ENCODE measurements around the gene CCDC169.

The CCDC169 gene

DNA sequence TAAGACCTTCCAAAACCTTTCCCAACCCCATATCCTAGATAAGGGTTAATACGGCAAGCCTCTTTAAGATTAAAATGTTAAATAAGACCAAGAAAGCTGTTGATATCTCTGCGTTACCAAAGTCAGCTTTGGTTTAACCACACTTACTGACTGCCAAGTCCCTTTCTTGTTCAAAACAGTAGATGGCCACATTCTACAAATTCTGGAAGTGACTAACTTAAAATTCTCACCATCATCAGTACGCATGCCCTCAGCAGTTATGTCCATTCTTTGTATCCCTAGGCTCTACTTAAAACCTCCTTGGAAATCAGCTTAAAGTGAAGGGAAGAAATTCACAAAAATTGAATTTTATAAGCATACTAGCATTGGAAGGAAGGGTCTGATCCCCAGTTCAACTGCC, 106.8 kb downstream of the CCDC169 start (continued):
- TF ChIP-seq ZNF324 (tag by site-specific recombination; IDR thresholded peaks at IDR 0.05): no peak
- TF ChIP-seq, protein P1, sequence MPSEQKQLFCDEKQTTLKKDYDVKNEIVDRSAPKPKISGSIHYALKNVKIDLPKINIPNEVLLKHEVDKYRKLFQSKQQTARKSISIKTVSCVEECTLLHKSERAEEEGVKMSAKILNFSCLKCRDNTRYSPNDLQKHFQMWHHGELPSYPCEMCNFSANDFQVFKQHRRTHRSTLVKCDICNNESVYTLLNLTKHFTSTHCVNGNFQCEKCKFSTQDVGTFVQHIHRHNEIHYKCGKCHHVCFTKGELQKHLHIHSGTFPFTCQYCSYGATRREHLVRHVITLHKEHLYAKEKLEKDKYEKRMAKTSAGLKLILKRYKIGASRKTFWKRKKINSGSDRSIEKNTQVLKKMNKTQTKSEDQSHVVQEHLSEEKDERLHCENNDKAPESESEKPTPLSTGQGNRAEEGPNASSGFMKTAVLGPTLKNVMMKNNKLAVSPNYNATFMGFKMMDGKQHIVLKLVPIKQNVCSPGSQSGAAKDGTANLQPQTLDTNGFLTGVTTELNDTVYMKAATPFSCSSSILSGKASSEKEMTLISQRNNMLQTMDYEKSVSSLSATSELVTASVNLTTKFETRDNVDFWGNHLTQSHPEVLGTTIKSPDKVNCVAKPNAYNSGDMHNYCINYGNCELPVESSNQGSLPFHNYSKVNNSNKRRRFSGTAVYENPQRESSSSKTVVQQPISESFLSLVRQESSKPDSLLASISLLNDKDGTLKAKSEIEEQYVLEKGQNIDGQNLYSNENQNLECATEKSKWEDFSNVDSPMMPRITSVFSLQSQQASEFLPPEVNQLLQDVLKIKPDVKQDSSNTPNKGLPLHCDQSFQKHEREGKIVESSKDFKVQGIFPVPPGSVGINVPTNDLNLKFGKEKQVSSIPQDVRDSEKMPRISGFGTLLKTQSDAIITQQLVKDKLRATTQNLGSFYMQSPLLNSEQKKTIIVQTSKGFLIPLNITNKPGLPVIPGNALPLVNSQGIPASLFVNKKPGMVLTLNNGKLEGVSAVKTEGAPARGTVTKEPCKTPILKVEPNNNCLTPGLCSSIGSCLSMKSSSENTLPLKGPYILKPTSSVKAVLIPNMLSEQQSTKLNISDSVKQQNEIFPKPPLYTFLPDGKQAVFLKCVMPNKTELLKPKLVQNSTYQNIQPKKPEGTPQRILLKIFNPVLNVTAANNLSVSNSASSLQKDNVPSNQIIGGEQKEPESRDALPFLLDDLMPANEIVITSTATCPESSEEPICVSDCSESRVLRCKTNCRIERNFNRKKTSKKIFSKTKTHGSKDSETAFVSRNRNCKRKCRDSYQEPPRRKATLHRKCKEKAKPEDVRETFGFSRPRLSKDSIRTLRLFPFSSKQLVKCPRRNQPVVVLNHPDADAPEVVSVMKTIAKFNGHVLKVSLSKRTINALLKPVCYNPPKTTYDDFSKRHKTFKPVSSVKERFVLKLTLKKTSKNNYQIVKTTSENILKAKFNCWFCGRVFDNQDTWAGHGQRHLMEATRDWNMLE (tag by site-specific recombination; conservative IDR thresholded peaks at IDR 0.05; ENCODE audit: low read depth): no peak
- no peak for TF ChIP-seq GLI2 (tag by site-specific recombination; IDR thresholded peaks at IDR 0.05; ENCODE audit: borderline replicate concordance, low read depth)
- TF ChIP-seq ZNF239 (tag by site-specific recombination; IDR thresholded peaks at IDR 0.05): no peak
- TF ChIP-seq ZNF747 (tag by site-specific recombination; IDR thresholded peaks at IDR 0.05): no peak
- TF ChIP-seq, protein P2, sequence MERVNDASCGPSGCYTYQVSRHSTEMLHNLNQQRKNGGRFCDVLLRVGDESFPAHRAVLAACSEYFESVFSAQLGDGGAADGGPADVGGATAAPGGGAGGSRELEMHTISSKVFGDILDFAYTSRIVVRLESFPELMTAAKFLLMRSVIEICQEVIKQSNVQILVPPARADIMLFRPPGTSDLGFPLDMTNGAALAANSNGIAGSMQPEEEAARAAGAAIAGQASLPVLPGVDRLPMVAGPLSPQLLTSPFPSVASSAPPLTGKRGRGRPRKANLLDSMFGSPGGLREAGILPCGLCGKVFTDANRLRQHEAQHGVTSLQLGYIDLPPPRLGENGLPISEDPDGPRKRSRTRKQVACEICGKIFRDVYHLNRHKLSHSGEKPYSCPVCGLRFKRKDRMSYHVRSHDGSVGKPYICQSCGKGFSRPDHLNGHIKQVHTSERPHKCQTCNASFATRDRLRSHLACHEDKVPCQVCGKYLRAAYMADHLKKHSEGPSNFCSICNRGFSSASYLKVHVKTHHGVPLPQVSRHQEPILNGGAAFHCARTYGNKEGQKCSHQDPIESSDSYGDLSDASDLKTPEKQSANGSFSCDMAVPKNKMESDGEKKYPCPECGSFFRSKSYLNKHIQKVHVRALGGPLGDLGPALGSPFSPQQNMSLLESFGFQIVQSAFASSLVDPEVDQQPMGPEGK (tag by site-specific recombination; IDR thresholded peaks at IDR 0.05): no peak
- no peak for TF ChIP-seq ZBTB20 (tag by site-specific recombination; IDR thresholded peaks at IDR 0.05)

DNA sequence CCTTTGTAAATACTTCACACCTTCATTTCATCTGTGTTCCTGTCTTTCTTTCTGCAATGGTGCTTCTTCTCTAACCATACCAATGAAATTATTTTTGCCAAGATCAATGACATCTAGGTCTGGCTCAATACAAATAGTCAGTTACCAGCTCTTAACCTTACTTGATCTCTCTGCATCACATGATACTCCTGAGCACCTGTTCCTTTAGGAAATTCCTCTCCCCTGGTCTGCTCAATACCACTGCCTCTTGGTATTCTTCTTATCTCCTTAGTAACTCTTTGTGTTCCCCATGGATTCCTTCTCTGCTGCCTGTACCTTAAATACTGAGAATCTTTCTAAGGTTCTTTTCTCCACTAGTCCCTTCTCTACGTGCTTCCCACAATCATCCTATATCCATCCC, 109.2 kb downstream of the CCDC169 start:
- H3K36me3 ChIP-seq (ENCODE audit: control insufficient read depth in 2 of 2, insufficient read depth in 1 of 2, low read length in 2 of 2): no peaks in the 10 kb centered on the region
- TF ChIP-seq HOXD13 (CRISPR knock-in tag; IDR thresholded peaks at IDR 0.05; ENCODE audit: borderline replicate concordance): no peak
- TF ChIP-seq, protein P3, sequence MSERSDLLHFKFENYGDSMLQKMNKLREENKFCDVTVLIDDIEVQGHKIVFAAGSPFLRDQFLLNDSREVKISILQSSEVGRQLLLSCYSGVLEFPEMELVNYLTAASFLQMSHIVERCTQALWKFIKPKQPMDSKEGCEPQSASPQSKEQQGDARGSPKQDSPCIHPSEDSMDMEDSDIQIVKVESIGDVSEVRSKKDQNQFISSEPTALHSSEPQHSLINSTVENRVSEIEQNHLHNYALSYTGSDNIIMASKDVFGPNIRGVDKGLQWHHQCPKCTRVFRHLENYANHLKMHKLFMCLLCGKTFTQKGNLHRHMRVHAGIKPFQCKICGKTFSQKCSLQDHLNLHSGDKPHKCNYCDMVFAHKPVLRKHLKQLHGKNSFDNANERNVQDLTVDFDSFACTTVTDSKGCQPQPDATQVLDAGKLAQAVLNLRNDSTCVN (tag by site-specific recombination; optimal IDR thresholded peaks at IDR 0.05): no peak
- TF ChIP-seq, protein P4, sequence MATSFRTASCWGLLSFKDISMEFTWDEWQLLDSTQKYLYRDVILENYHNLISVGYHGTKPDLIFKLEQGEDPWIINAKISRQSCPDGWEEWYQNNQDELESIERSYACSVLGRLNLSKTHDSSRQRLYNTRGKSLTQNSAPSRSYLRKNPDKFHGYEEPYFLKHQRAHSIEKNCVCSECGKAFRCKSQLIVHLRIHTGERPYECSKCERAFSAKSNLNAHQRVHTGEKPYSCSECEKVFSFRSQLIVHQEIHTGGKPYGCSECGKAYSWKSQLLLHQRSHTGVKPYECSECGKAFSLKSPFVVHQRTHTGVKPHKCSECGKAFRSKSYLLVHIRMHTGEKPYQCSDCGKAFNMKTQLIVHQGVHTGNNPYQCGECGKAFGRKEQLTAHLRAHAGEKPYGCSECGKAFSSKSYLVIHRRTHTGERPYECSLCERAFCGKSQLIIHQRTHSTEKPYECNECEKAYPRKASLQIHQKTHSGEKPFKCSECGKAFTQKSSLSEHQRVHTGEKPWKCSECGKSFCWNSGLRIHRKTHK (tag by site-specific recombination; IDR thresholded peaks at IDR 0.05): no peak
- no peak for TF ChIP-seq ZNF585B (tag by site-specific recombination; IDR thresholded peaks at IDR 0.05)
- TF ChIP-seq ZNF561 (tag by site-specific recombination; IDR thresholded peaks at IDR 0.05; ENCODE audit: borderline replicate concordance): no peak
- TF ChIP-seq WT1 (tag by site-specific recombination; IDR thresholded peaks at IDR 0.05): no peak
- TF ChIP-seq, protein P5, sequence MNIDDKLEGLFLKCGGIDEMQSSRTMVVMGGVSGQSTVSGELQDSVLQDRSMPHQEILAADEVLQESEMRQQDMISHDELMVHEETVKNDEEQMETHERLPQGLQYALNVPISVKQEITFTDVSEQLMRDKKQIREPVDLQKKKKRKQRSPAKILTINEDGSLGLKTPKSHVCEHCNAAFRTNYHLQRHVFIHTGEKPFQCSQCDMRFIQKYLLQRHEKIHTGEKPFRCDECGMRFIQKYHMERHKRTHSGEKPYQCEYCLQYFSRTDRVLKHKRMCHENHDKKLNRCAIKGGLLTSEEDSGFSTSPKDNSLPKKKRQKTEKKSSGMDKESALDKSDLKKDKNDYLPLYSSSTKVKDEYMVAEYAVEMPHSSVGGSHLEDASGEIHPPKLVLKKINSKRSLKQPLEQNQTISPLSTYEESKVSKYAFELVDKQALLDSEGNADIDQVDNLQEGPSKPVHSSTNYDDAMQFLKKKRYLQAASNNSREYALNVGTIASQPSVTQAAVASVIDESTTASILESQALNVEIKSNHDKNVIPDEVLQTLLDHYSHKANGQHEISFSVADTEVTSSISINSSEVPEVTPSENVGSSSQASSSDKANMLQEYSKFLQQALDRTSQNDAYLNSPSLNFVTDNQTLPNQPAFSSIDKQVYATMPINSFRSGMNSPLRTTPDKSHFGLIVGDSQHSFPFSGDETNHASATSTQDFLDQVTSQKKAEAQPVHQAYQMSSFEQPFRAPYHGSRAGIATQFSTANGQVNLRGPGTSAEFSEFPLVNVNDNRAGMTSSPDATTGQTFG (tag by site-specific recombination; IDR thresholded peaks at IDR 0.05; ENCODE audit: borderline replicate concordance): no peak
- no peak for TF ChIP-seq BCL11B (tag by site-specific recombination; IDR thresholded peaks at IDR 0.05; ENCODE audit: low read depth)
- TF ChIP-seq GLIS2 (tag by site-specific recombination; IDR thresholded peaks at IDR 0.05): no peak
- no peak for TF ChIP-seq ZFP3 (tag by site-specific recombination; IDR thresholded peaks at IDR 0.05; ENCODE audit: low read depth)
- no peak for TF ChIP-seq ZNF624 (tag by site-specific recombination; IDR thresholded peaks at IDR 0.05)
- no peak for TF ChIP-seq ZNF571 (tag by site-specific recombination; IDR thresholded peaks at IDR 0.05)
- TF ChIP-seq ZNF2 (tag by site-specific recombination; IDR thresholded peaks at IDR 0.05): no peak
- TF ChIP-seq YY2 (tag by site-specific recombination; IDR thresholded peaks at IDR 0.05): no peak
- TF ChIP-seq KLF10 (tag by site-specific recombination; IDR thresholded peaks at IDR 0.05): no peak
- no peak for TF ChIP-seq ZNF768 (tag by site-specific recombination; IDR thresholded peaks at IDR 0.05)
- no peak overlapping the region for H3K27ac ChIP-seq (ENCODE audit: extremely low read depth, low read depth, low read length)
- H3K4me3 ChIP-seq (ENCODE audit: low read depth, low read length): no peak overlapping the region
- POLR2A ChIA-PET: no interaction called here
- 0 out of 2 replicates have a peak, but pooled peaks cover 4% of the 10 kb centered on the region for H3K4me1 ChIP-seq (ENCODE audit: control insufficient read depth, insufficient read depth, low read length)
- CTCF ChIA-PET: no interaction called here
- no peaks in the 10 kb centered on the region for H3K9me3 ChIP-seq (ENCODE audit: control insufficient read depth, insufficient read depth, low read depth, low read length)
